ENCODE results near the gene KLF13. TPM values are rescaled to one million over a fixed set of nuclear protein-coding genes. Genes with fewer than 3 reads are reported as not detected.

The KLF13 gene
- total RNA-seq, 1 experiment from 2014 or later, result 60.1 TPM

DNA sequence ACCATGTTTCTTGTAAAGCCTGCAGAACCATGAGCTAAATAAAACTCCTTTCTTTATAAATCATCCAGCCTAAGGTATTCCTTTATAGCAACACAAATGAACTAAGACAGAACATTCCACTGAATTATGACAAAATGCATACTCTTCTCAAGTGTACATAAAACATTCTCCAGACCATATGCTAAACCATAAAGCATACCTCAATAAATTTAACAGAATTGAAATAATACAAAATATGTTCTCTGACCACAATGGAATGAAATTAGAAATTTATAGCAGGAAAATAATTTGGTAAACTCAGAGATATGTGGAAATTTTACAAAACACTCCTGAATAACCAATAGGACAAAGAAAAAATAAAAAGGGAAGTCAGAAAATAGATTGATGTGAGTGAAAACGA is 88.6 kb downstream of the KLF13 start:
- ChIA-PET CTCF (no interaction called here), RAD21 (ENCODE audit: low non-redundant PET in 1 of 2, low total read pairs in 2 of 2, uncharacterized antibody in 2 of 2, unreplicated experiment in 2 of 2) (no interaction called here), POLR2A (no interaction called here)
- no peak overlapping the region for H3K4me3 ChIP-seq (replicated peaks in 1 of 2; ENCODE audit: low read depth in 1 of 2, low read length in 2 of 2)
- no peaks in the 10 kb centered on the region for H3K36me3 ChIP-seq (ENCODE audit: control insufficient read depth in 1 of 2, insufficient read depth in 2 of 2, low read length in 2 of 2)
- H3K9me2 ChIP-seq (ENCODE audit: insufficient read depth), result no peaks in the 10 kb centered on the region
- H4K20me1 ChIP-seq (ENCODE audit: insufficient read depth), result no peaks in the 10 kb centered on the region
- H3K27me3 ChIP-seq (ENCODE audit: insufficient read depth, low read length), result no peaks in the 10 kb centered on the region
- H2AFZ ChIP-seq (ENCODE audit: low read depth, low read length, poor library complexity, severe bottlenecking), result no peak overlapping the region
- intact Hi-C loops (cut with micrococcal nuclease), result no loop called here
- DNase-seq (ENCODE audit: low read depth, low spot score) (no peak), ATAC-seq (no peak)
- no peak overlapping the region for H3K4me2 ChIP-seq (ENCODE audit: low read length)
- no peak for TF ChIP-seq SIN3A (IDR thresholded peaks at IDR 0.05; ENCODE audit: low read depth)
- no peak for TF ChIP-seq EZH2phosphoT487 (IDR thresholded peaks at IDR 0.05; ENCODE audit: borderline replicate concordance)
- no peak for TF ChIP-seq FOSL1 (IDR thresholded peaks at IDR 0.05; ENCODE audit: low read depth)
- no peak for TF ChIP-seq EGR1 (IDR thresholded peaks at IDR 0.05; ENCODE audit: low read depth)
- TF ChIP-seq, protein P1, sequence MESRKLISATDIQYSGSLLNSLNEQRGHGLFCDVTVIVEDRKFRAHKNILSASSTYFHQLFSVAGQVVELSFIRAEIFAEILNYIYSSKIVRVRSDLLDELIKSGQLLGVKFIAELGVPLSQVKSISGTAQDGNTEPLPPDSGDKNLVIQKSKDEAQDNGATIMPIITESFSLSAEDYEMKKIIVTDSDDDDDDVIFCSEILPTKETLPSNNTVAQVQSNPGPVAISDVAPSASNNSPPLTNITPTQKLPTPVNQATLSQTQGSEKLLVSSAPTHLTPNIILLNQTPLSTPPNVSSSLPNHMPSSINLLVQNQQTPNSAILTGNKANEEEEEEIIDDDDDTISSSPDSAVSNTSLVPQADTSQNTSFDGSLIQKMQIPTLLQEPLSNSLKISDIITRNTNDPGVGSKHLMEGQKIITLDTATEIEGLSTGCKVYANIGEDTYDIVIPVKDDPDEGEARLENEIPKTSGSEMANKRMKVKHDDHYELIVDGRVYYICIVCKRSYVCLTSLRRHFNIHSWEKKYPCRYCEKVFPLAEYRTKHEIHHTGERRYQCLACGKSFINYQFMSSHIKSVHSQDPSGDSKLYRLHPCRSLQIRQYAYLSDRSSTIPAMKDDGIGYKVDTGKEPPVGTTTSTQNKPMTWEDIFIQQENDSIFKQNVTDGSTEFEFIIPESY (IDR thresholded peaks at IDR 0.05; ENCODE audit: extremely low read depth, insufficient replicate concordance, low read length), result no peak
- TF ChIP-seq, protein P2, sequence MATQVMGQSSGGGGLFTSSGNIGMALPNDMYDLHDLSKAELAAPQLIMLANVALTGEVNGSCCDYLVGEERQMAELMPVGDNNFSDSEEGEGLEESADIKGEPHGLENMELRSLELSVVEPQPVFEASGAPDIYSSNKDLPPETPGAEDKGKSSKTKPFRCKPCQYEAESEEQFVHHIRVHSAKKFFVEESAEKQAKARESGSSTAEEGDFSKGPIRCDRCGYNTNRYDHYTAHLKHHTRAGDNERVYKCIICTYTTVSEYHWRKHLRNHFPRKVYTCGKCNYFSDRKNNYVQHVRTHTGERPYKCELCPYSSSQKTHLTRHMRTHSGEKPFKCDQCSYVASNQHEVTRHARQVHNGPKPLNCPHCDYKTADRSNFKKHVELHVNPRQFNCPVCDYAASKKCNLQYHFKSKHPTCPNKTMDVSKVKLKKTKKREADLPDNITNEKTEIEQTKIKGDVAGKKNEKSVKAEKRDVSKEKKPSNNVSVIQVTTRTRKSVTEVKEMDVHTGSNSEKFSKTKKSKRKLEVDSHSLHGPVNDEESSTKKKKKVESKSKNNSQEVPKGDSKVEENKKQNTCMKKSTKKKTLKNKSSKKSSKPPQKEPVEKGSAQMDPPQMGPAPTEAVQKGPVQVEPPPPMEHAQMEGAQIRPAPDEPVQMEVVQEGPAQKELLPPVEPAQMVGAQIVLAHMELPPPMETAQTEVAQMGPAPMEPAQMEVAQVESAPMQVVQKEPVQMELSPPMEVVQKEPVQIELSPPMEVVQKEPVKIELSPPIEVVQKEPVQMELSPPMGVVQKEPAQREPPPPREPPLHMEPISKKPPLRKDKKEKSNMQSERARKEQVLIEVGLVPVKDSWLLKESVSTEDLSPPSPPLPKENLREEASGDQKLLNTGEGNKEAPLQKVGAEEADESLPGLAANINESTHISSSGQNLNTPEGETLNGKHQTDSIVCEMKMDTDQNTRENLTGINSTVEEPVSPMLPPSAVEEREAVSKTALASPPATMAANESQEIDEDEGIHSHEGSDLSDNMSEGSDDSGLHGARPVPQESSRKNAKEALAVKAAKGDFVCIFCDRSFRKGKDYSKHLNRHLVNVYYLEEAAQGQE (IDR thresholded peaks at IDR 0.05; ENCODE audit: low read depth), result no peak
- no peak for TF ChIP-seq POLR2A (IDR thresholded peaks at IDR 0.05; ENCODE audit: borderline replicate concordance, extremely low read depth, insufficient read depth, insufficient read length)
- TF ChIP-seq, protein P3, sequence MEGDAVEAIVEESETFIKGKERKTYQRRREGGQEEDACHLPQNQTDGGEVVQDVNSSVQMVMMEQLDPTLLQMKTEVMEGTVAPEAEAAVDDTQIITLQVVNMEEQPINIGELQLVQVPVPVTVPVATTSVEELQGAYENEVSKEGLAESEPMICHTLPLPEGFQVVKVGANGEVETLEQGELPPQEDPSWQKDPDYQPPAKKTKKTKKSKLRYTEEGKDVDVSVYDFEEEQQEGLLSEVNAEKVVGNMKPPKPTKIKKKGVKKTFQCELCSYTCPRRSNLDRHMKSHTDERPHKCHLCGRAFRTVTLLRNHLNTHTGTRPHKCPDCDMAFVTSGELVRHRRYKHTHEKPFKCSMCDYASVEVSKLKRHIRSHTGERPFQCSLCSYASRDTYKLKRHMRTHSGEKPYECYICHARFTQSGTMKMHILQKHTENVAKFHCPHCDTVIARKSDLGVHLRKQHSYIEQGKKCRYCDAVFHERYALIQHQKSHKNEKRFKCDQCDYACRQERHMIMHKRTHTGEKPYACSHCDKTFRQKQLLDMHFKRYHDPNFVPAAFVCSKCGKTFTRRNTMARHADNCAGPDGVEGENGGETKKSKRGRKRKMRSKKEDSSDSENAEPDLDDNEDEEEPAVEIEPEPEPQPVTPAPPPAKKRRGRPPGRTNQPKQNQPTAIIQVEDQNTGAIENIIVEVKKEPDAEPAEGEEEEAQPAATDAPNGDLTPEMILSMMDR (IDR thresholded peaks at IDR 0.05 in 2 of 3, conservative IDR thresholded peaks at IDR 0.05 in 1 of 3; ENCODE audit: borderline replicate concordance in 1 of 3, insufficient read depth in 1 of 3, low read depth in 2 of 3, low read length in 2 of 3), result no peak
- no TSS peak for BruUV-seq (replicated peaks)
- H3K27ac ChIP-seq (ENCODE audit: low read depth, low read length), result no peak overlapping the region
- no peaks in the 10 kb centered on the region for H3K79me2 ChIP-seq (ENCODE audit: insufficient read depth, low read length)
- H3K4me1 ChIP-seq (ENCODE audit: control insufficient read depth in 1 of 2, insufficient read depth in 2 of 2, low read length in 2 of 2), result no peaks in the 10 kb centered on the region
- no peaks in the 10 kb centered on the region for H3K9me3 ChIP-seq (ENCODE audit: control insufficient read depth in 1 of 2, insufficient read depth in 1 of 2, low read depth in 1 of 2, low read length in 2 of 2)
- no peak overlapping the region for H3K9ac ChIP-seq (ENCODE audit: low read length)

Measured in HCT116 (cell line).